Upper lobe of right lung (tissue), 1 donor: ENCODE results near the gene INPP5K. TPM values are rescaled to one million over a fixed set of nuclear protein-coding genes. Genes with fewer than 3 reads are reported as not detected.

Source experiments
- ATAC-seq: fragments of 200-7000 bp; cut with Tn5 transposase; one replicate; pipeline ENCODE4 v1.9.1; 2020; ENCODE audit warnings: mild to moderate bottlenecking, moderate library complexity
- DNase-seq: peaks from one replicate; pipeline ENCODE4 v3.0.0-alpha.2; 2020
- H3K27ac ChIP-seq: fragments of 200-600 bp; one replicate; pipeline ENCODE4 v1.8.0; 2022
- H3K27me3 ChIP-seq: fragments of 200-600 bp; one replicate; pipeline ENCODE4 v1.8.0; 2022; ENCODE audit warnings: mild to moderate bottlenecking
- H3K36me3 ChIP-seq: fragments of 200-600 bp; one replicate; pipeline ENCODE4 v1.8.0; 2022
- H3K4me1 ChIP-seq: fragments of 200-600 bp; one replicate; pipeline ENCODE4 v1.8.0; 2022
- H3K4me3 ChIP-seq: fragments of 200-600 bp; one replicate; pipeline ENCODE4 v1.8.0; 2022; ENCODE audit warnings: mild to moderate bottlenecking
- H3K9me3 ChIP-seq: fragments of 200-600 bp; one replicate; pipeline ENCODE4 v1.8.0; 2022
- intact Hi-C: fragments of 100-400 bp; cut with DNase I; formaldehyde crosslinking; loops from one replicate; pipeline ENCODE4 v1.11.0; 2022
- total RNA-seq: library from RNA; stranded (reverse); fragmentation: NEBNext Ultra II Directional; extraction: Animal tissue kit (Norgen Biotek cat#: 25700); gene quantifications from one replicate; pipeline ENCODE4 v1.2.1, GENCODE V29; 2021
- TF ChIP-seq, protein P1 (sequence below): fragments of 200-600 bp; IDR thresholded peaks from one replicate; pipeline ENCODE4 v1.8.0; 2022; ENCODE audit warnings: antibody characterized with exemption
- donor health status: DM: no; HTN: yes; CAD: no; lungs with severe emphysema.

INPP5K gene
- total RNA-seq, 1 donor from 2014 or later, result 69.8 TPM

DNA sequence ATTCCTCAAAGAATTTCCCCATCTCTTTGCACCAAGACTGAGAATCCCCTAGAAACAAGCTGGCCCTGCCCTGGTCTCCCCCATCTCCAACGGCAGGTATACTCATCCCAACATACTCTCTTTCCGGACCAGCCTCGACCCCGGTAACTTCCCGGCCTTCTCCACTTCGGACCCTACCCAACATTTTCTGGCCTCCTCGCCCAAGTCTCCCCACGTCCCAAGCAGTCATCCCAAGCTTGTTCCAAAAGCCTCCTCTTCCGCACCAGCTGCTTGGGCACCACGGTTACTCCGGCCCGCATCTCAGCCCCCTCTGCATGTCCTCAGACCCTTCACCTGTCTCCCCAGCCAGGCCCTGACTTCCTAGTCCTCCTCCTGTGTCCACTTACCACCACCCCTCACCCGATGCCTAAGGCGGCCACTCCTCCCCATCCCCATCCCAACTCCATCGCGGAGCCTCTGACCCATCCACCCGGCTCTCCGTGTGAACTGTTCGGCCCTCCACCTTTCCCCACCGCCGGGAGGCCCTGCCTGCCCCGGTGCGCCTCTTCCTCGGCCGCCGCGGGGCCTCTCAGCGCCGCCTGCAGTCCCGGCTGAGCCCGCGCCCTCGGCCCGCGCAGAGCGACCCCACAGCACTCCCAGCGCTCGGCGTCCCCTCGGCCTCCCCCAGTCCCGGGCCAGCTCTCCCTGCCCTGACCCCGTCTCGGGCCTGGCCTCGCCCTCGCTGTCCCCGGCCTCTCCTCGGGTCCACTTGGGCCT is 45.2 kb upstream of the INPP5K start:
- Histone ChIP-seq H3K36me3 (peaks cover 5% of the 10 kb centered on the region), H3K4me3 (peak overlapping the region; percentile 78), H3K9me3 (no peaks in the 10 kb centered on the region), H3K4me1 (peaks cover 38% of the 10 kb centered on the region), H3K27ac (peak overlapping the region; percentile 83), H3K27me3 (no peaks in the 10 kb centered on the region)
- ATAC-seq (peak; percentile 42), DNase-seq (peak; percentile 74)
- intact Hi-C loops, result no loop called here
- TF ChIP-seq, protein P1, sequence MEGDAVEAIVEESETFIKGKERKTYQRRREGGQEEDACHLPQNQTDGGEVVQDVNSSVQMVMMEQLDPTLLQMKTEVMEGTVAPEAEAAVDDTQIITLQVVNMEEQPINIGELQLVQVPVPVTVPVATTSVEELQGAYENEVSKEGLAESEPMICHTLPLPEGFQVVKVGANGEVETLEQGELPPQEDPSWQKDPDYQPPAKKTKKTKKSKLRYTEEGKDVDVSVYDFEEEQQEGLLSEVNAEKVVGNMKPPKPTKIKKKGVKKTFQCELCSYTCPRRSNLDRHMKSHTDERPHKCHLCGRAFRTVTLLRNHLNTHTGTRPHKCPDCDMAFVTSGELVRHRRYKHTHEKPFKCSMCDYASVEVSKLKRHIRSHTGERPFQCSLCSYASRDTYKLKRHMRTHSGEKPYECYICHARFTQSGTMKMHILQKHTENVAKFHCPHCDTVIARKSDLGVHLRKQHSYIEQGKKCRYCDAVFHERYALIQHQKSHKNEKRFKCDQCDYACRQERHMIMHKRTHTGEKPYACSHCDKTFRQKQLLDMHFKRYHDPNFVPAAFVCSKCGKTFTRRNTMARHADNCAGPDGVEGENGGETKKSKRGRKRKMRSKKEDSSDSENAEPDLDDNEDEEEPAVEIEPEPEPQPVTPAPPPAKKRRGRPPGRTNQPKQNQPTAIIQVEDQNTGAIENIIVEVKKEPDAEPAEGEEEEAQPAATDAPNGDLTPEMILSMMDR, result peak; percentile 31

DNA sequence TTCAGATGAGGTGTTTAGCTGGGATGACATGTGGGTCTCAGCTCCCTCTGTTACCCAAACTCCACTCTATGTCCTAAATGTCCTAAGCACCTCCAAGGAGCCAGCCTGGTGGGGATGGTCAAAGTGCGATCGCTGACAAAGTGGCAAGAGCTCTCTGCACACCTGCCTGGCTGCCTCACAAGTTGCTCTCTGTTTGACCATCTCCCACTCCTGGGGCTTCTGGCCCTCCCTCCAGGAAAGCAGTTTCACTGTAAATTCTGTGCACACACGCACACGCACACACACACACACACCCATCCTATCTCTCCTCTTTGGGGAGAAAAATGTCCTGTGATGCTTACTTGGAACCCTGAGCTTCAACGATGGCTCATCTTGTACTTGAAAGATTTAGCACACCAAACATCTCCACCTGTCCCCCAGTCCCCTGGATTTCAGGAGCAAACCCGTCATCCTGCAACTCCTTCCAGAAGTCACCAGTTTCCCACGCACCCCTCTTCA is 44.5 kb upstream of the INPP5K start:
- Histone ChIP-seq H3K4me3 (peak overlapping the region; percentile 78), H3K27me3 (no peaks in the 10 kb centered on the region), H3K9me3 (no peaks in the 10 kb centered on the region), H3K36me3 (peaks cover 6% of the 10 kb centered on the region), H3K4me1 (peaks cover 45% of the 10 kb centered on the region), H3K27ac (no peak overlapping the region)
- DNase-seq (no peak), ATAC-seq (no peak)
- TF ChIP-seq, protein P1, result no peak
- intact Hi-C loops, result no loop called here

DNA sequence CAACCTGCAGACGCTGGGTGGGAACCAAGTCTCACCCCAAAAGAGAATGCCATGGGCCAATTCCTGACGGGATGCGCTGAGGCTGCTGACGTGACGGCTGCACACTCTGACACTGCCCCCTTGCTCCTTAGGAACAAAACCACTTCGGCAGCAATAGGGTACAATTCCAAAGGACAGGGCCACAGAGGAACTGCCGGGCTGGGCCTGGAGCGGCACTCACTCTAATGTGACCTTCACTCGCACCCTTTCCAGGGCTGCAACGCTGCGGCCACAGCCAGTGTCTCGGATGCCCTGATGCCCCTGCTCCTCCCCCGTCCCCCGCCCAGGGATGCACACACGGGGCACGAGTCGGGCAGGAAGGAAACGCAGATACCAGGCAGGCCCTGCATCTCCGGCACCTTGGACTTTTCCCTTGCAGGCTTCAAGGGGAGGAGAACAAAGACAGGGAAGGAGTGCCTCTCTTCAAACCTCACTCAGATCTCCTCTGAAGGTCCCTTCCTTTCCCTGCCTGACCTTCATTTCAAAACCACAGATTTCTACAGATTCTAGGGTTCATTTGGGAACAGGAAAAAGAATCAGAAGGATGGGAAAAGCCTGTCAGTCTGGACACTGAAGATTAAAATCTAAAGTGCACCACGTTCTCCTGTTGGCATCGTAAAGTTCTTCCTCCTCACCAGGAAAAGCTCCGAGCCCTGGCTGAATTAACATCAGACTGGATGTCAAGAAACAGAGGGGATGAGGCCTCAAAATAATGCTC is 43.9 kb upstream of the INPP5K start:
- ATAC-seq, result no peak

DNA sequence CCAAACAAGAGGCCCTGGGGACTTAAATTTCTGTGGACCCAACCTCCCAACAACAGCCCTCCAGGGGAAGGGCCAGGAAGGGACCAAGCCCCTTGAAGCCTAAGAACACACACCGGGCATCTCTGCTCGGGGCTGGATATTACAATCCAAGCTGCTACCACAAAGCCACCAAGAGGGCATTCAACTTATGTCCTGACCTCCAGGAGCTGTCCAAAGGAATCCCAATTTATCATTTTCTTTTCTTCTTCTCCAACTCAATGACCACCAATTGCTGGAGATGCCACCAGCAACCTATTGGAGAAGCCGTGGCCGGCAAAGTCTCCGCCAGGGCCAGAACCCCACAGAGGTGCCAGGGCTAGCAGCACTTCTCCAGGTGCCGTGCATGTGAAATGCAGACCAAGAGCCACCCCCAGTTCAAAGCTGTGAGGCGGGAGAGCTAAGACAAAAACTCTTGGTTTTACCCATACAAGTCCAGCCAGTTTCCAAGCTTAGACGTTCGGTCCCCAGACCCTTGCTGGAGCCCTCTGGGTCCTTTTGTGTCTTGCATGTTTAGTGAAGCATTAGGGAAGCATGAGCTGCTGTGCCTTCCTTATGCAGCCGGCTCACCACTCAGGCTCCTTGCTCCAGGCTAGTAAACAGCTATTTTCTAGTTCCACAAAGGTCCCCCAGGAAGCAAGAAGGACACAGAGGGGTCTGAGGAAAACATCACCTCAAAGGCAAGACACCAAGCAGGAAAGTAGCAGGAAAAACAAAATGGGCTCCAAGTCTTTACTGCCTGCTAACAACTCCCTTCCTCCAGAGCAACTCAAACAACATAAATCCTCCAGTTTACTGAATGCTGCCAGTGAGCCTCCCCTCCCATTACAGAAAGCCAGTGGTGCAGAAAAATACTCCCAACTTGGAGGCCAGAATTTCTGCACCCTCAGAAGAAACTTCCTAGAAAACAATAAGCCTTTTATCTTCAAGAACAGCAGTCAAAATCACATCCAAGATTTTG is 42.9 kb upstream of the INPP5K start:
- Histone ChIP-seq H3K4me3 (no peak overlapping the region), H3K4me1 (peaks cover 57% of the 10 kb centered on the region), H3K27me3 (no peaks in the 10 kb centered on the region), H3K9me3 (no peaks in the 10 kb centered on the region), H3K36me3 (peaks cover 6% of the 10 kb centered on the region), H3K27ac (no peak overlapping the region)
- no peak for ATAC-seq
- DNase-seq, result no peak
- TF ChIP-seq, protein P1, result no peak
- intact Hi-C loops, result no loop called here

More for the DNA sequence above, 43.9 kb upstream of the INPP5K start:
- Histone ChIP-seq H3K27me3 (no peaks in the 10 kb centered on the region), H3K4me3 (no peak overlapping the region), H3K27ac (no peak overlapping the region), H3K4me1 (peaks cover 51% of the 10 kb centered on the region), H3K36me3 (peaks cover 6% of the 10 kb centered on the region), H3K9me3 (no peaks in the 10 kb centered on the region)
- intact Hi-C loops, result no loop called here
- TF ChIP-seq, protein P1, result no peak
- DNase-seq, result no peak

DNA sequence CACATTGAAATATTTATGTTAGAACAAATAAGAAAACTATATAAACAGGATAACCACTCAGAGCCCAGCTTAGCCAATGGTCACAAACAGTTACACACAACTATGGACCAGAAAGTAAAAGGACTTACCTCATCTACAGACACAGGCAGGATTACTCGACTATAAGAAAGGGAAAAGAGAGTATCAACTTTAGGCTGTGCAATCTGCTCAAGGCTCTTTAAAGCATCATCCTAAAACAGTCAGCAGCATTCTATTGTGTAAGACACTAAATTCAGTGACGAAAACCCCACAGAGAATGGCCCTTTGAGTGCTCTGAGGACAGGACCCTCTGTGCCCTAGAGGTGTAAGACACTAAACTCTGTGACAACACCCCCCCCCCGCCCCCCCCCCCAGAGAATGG is 42.0 kb upstream of the INPP5K start:
- TF ChIP-seq, protein P1, result no peak
- ATAC-seq, result no peak

More for the DNA sequence above, 42.0 kb upstream of the INPP5K start:
- H3K4me1 ChIP-seq, result peaks cover 63% of the 10 kb centered on the region
- DNase-seq, result no peak
- H3K27ac ChIP-seq, result no peak overlapping the region
- intact Hi-C loops, result no loop called here
- peaks cover 6% of the 10 kb centered on the region for H3K36me3 ChIP-seq
- H3K27me3 ChIP-seq, result no peaks in the 10 kb centered on the region
- no peaks in the 10 kb centered on the region for H3K9me3 ChIP-seq
- no peak overlapping the region for H3K4me3 ChIP-seq
